HG02973 (cell line): ENCODE results near the gene LARP4.
"Not testable (repeated sequence)": the region's sequence is repeated elsewhere in the genome, so short reads cannot be mapped to it uniquely, and the experiment has no call there.

ENCODE experiments used
- ATAC-seq: cut with Tn5 transposase; IDR thresholded peaks from one replicate; pipeline ENCODE4 v1.9.1; 2021; ENCODE audit warnings: moderate library complexity; ENCODE audit not compliant: unreplicated experiment

Gene LARP4

DNA sequence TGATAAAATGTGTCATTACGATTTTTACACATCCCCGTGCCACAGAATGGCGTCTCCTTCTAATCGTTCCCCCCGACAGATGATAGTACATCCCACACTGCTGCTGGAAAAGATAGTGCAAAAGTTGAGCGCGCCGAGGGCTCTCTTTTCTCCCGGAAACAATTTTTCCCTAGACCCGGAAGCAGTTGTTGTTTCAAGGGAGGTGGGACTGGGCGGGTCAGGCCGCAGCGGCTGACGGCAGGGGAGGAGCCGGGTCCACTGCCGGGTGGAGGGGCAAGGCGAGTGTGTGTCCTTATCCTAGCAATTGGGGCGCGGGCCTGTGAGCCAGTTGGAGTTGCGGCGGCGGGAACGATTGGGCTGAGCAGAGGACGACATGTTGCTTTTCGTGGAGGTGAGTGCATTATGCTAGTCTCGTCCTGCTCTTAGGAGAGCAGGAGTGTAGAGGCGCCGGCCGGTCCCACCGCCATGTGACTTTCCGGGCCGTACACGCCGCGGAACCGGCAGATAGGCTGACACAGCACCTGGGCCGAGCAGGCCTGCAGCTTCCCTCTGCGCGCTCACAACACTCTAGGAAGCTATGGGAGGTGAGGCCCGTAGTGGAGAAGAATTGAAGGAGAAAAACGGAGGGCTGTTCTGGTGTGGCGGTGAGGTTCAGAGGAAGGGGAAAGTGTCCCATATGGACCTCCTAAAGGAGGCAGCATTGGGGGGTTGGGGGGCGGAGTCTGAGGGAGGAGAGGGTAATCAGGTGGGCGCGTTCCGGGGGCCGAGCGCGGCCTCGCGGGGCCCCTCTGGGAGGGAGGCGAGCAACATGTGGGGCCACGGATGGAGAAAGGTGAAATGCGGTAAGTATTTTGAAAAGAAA, at the start of gene LARP4:
Gene LARP4 (plus strand): TSS at position 248 of the 862 bp plus-strand sequence. CDS start 126 bp downstream, at position 374.
- ATAC-seq, result peak; percentile 85

DNA sequence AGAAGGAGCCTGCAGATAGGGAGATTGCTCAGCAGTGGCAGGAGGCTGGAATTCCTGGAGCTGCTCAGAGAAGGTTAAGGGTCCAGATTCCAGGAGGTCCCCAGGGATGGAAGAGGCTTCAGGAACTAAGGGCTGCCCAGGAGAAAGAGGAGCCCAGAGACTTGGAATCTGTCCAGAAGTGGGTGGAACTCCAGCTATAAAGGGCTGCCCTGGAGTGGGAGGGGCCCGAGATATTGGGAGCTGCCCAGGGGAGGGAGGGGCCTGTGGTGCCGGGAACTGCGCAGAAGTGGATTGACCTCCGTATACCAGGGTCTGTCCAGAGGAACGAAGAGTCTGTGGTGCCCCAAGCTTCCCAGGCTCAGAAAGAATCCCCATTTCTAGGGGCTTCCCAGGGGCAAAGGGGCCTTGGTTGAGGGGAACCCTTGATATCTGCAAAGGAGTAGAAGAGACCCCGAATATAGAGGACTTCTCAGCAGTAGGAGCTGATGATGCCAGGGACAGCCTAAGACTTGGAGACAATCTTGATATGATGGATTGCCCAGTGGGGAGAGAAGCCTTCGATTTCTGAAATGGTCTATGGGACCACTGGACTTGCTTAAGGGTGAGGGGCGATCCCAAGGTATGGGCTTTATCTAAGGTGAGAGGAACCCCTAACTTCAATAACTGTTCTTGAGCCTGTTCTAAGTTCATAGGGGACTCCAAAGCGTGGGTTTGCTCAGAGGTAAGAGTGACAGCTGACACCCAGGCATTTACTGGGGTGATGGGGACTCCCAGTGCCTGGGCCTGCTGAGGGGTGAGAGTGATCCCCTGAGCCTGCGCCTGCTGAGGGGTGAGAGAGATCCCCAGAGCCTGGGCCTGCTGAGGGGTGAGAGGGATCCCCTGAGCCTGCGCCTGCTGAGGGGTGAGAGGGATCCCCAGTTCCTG, 49.3 kb upstream of the LARP4 start:
- no peak for ATAC-seq

DNA sequence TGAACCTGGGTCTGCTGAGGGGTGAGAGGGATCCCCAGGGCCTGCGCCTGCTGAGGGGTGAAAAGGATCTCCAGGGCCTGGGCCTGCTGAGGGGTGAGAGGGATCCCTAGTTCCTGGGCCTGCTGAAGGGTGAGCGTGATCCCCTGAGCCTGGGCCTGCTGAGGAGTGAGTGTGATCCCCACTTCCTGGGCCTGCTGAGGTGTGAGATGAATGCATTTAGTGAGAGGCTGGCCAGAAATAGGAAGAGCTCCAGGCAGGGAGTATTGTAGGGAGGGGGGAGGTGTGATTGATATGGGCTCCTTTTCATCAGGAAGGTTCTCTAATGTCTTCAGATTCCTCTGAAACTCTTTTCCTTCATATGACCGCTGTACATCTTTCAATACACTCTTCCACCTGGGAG, 47.3 kb upstream of the LARP4 start:
- ATAC-seq, result no peak

GRCh38 chr12:50353869-50354593, 46.7 kb upstream of the LARP4 start:
- ATAC-seq, result no peak

DNA sequence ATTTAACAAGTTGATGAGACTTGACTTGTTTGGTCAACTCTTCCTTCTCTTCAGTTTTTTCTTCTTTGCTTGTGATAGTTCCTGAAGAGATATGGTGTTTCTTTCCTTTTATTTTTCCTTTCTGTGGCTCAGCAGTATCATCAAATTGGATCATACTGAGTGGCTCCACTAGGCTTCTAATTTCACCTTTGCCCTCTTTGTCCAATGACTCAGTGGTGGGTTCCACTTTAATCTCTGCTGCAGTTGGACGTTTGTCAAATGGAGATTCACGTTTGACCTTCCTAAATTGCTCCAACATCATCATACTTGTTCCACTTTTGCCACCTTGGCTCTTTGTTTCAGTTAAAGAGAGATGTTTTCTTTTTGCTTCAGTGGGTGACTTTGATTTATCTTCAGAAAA, 45.8 kb upstream of the LARP4 start:
- ATAC-seq, result no peak

GRCh38 chr12:50355365-50355764, 45.3 kb upstream of the LARP4 start:
- ATAC-seq, result no peak

DNA sequence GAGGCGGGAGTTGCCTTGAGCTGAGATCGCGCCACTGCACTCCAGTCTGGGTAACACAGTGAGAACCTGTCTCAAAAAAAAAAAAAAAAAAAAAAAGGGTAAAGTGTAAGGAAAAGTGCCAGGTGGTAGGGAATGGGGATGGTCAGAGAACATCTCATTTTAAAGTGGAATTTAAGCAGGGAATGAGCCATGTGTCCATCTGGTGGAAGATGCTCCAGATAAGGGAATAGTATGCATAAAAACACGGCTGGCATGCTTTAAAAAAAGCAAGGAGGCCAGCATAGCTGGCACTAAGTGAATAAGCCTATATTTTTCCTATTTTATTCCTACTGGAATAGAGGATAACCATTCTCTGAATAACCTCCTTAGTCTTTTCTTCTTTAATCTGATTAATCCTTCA, 38.0 kb upstream of the LARP4 start:
- ATAC-seq, result no peak

GRCh38 chr12:50363141-50363540, 37.5 kb upstream of the LARP4 start:
- no peak for ATAC-seq

- ATAC-seq, result no peak
Observed at GRCh38 chr12:50365709-50366406, 34.8 kb upstream of the LARP4 start.

DNA sequence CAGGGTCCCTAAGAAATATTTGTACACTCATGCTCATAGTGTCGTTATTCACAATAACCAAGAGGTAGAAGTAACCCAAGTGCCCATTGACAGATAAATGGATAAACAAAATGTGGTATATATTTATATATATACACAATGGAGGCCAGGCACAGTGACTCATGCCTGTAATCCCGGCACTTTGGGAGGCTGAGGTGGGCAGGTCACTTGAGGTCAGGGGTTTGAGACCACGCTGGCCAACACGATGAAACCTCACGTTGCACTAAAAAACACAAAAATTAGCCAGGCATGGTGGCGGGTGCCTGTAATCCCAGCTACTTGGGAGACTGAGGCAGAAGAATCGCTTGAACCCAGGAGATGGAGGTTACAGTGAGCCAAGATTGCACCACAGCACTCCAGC, 30.0 kb upstream of the LARP4 start:
- not testable (repeated sequence) for ATAC-seq

- no peak for ATAC-seq
Observed at GRCh38 chr12:50375802-50376201, 24.9 kb upstream of the LARP4 start.

DNA sequence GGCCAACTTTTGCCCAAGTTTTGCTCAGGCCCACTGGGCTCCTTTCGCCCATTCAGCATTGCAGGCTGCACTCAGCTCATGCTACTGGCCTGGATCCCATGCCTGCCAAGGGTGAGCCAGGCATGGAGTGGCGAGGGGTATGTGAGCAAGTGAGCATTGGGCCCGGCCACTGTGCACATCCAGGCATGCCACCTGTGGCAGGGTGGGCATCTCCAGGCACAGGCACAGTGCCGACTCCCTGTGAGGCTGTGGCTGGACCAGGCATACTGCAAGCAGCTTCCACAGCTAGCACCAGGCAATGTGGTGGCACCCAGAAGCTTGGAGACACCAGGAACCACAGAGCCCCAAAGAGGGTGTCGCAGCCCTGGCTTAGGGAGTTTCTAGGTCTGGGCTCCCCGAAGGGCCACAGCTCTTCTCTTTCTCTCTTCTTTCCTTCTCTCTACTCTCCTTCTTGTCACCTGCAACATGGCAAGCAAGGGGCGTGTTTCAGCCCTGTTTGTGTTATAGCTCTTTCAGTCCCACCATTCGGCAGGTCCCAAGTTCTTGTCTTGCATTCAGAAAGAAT, 19.8 kb upstream of the LARP4 start:
- no peak for ATAC-seq

GRCh38 chr12:50387487-50387886, 13.2 kb upstream of the LARP4 start:
- ATAC-seq, result no peak

- ATAC-seq, result no peak
Observed at GRCh38 chr12:50387972-50388478, 12.7 kb upstream of the LARP4 start.

DNA sequence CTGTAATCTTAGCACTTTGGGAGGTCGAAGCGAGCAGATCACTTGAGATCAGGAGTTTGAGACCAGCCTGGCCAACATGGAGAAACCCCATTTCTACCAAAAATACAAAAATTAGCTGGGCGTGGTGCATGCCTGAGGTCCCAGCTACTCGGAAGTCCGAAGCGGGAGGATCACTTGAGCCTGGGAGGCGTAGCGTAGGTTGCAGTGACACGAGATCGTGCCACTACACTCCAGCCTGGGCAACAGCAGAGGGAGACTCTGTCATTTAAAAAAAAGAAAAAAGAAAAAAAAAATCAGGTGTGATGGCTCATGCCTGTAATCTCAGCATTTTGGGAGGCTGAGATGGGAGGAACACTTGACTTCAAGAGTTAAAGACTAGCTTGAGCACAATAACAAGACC, 11.9 kb upstream of the LARP4 start:
- ATAC-seq, result not testable (repeated sequence)

DNA sequence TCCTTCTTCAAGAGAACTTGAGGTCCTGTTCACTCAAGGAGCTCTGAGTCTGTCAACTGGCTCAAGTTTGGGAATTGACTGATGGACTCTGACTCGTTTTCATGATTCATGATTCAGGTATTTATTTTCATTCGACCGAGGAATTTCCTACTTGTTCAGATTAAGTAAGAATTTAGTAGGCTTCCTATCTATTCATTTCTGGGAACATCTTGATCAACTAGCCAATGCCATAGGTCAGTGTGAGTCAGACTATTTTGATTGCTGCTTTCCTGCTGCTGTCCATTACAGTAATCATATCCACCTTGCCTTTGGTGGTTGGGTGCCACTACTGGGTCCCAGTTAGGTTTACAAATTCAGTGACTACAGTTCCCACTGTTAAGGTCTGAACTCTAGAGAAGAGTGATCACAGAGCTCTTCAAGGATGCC, 10.4 kb upstream of the LARP4 start:
- no peak for ATAC-seq

- ATAC-seq, result no peak
Observed at GRCh38 chr12:50394469-50395029, 6.1 kb upstream of the LARP4 start.

- ATAC-seq, result no peak
Observed at GRCh38 chr12:50397117-50397650, 3.5 kb upstream of the LARP4 start.

DNA sequence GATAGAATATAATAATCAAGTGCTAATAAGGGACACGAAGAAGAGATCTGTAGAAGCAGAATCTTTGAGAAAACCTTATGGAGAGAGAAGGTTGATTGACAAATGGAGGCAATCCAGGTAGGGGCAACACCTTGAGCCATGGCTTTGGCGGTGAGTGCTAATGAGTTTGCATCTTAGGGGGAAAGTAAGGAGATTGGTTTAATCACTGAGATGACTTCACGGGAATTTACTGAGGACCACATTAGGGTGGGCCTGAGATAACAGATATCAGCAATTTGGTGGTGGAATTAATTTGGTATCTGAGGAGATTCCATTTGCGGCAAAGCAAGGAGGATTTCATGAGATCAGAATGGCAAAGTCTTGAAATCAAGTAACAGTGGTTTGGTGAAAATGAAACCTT, 1.8 kb upstream of the LARP4 start:
- ATAC-seq, result no peak
